C4-2B (cell line): Measurements from ENCODE around the gene ISYNA1.

Experiments
- CTCF ChIP-seq: fragments of 450-650 bp; conservative IDR thresholded peaks from 2 replicates; pipeline ENCODE4 v1.5.1; 2017; ENCODE audit warnings: mild to moderate bottlenecking
- ZFX ChIP-seq: fragments of 450-650 bp; IDR thresholded peaks from 2 replicates; pipeline ENCODE4 v1.6.1; 2017

GRCh38 chr19:18425515-18426415, 12.2 kb downstream of the ISYNA1 start:
- no peak for TF ChIP-seq CTCF
- no peak for TF ChIP-seq ZFX
